Heart right ventricle (tissue), 16 donors: Measurements from ENCODE around the gene RCC1. TPM values are rescaled to one million over a fixed set of nuclear protein-coding genes. Genes with fewer than 3 reads are reported as not detected.
"Not testable (repeated sequence)": the region's sequence is repeated elsewhere in the genome, so short reads cannot be mapped to it uniquely, and the experiment has no call there.

Experiments
- ATAC-seq, 8 donors: fragments of 200-7000 bp; cut with Tn5 transposase; one replicate each; pipeline ENCODE4 v1.9.1; 2020; ENCODE audit warnings: mild to moderate bottlenecking in 8 of 8, moderate library complexity in 8 of 8, moderate number of reproducible peaks in 1 of 8
- DNase-seq, 2 donors: peaks; one replicate each; pipeline ENCODE4 v3.0.0-alpha.2; 2020
- H3K27ac ChIP-seq, 10 donors: fragments of 200-600 bp; sonication (generic) in 2 of 10; one replicate each; pipeline versions ENCODE4 v1.5.0 to v1.8.0; 2020 to 2022; ENCODE audit warnings: mild to moderate bottlenecking in 3 of 10
- H3K27me3 ChIP-seq, 7 donors: fragments of 200-600 bp; one replicate each; pipeline ENCODE4 v1.8.0; 2021 to 2022; ENCODE audit warnings: mild to moderate bottlenecking in 2 of 7
- H3K36me3 ChIP-seq, 9 donors: fragments of 200-600 bp; sonication (generic) in 1 of 9; one replicate each; pipeline versions ENCODE4 v1.5.0 to v1.8.0; 2020 to 2022; ENCODE audit warnings: mild to moderate bottlenecking in 2 of 9
- H3K4me1 ChIP-seq, 9 donors: fragments of 200-600 bp; sonication (generic) in 1 of 9; one replicate each; pipeline versions ENCODE4 v1.5.0 to v1.8.0; 2020 to 2022; ENCODE audit warnings: mild to moderate bottlenecking in 4 of 9
- H3K4me3 ChIP-seq, 10 donors: fragments of 200-600 bp; sonication (generic) in 2 of 10; one replicate each; pipeline versions ENCODE4 v1.5.0 to v1.8.0; 2020 to 2022; ENCODE audit warnings: mild to moderate bottlenecking in 7 of 10, moderate library complexity in 2 of 10
- H3K9me3 ChIP-seq, 11 donors: fragments of 200-600 bp in 10 of 11; sonication (generic) in 2 of 11; one replicate each; pipeline versions ENCODE4 v1.5.0 to v1.8.0; 2013 to 2022; ENCODE audit warnings: mild to moderate bottlenecking in 2 of 11, control low read depth in 1 of 11, moderate library complexity in 1 of 11
- CTCF ChIP-seq, 9 donors: fragments of 200-600 bp; sonication (generic) in 2 of 9; IDR thresholded peaks; one replicate each; pipeline versions ENCODE4 v1.5.0 to v1.8.0; 2021 to 2022; ENCODE audit warnings: antibody characterized with exemption in 9 of 9, mild to moderate bottlenecking in 5 of 9, moderate library complexity in 1 of 9
- WGBS, 2 donors: extraction: QIAGEN DNeasy Blood & Tissue Kit; methylation state at CpG; one replicate each; pipeline ENCODE4 v1.1.7; 2013; ENCODE audit warnings: inconsistent platforms in 1 of 2; 5-methylcytosine and 5-hydroxymethylcytosine counted together
- intact Hi-C, 10 donors: fragments of 100-400 bp; cut with DNase I; formaldehyde crosslinking; loops; one replicate each; pipeline versions ENCODE4 v1.11.1 to v1.14.2; 2022
- polyA plus RNA-seq, 2 donors: library from polyadenylated mRNA; stranded (reverse); fragments of 200-250 nt; gene quantifications; one replicate each; pipeline ENCODE4 v1.2.3, GENCODE V29; 2013
- total RNA-seq, 10 donors: library from RNA; stranded (reverse); fragmentation: NEBNext Ultra II Directional in 3 of 10; extraction: Animal tissue kit (Norgen Biotek cat#: 25700) in 3 of 10; gene quantifications; one replicate each; pipeline versions ENCODE4 v1.2.1 to v1.2.4, GENCODE V29; 2021 to 2023
- donor health status: Arrhythmogenic right ventricular cardiomyopathy.
- donor health status: ischemic (EF 13 %, LVEDD 7.1; RV severe dilation, severe dysfunction).
- donor health status: healthy with polysubstance abuse.
- donor health status: DM: no; HTN: yes; CAD: no.
- donor health status: DM: no; HTN: no; CAD: no.
- donor health status: ischemic (EF 25% LVEDD 6.9; RV normal size, moderate dysfunction).
- donor health status: ischemic (EF 25% LVEDD 5.7; RV mildly dilated, moderate dysfunction).
- donor health status: healthy.
- donor health status: DM: yes; HTN: yes; CAD: no.
- donor health status: Ischemic cardiomyopathy.
- donor health status: ischemic (EF 35%, LVEDD 5.7; RV mildly dilated, moderate dysfunction).
- donor health status: nonischemic (EF 11% LVEDD 7.7; RV severe dilation, severe dysfunction).
- donor health status: DM: yes; HTN: yes; CAD: no.
- donor health status: PGD.
- donor health status: ischemic (EF 29% LVEDD 5.4; RV normal size, mild dysfunction).
- donor health status: nonischemic (EF 23%, LVEDD 6.1; RV moderate dilation, normal function).

RCC1 gene
- total and polyA plus RNA-seq, 12 donors = 2.3 to 17.8 (median 4.1) TPM

GRCh38 chr1:28566931-28567330, 61.1 kb downstream of the RCC1 start:
- WGBS, 2 donors = 85 to 90% methylated on average over 2 of the region's 2 CpGs
- ATAC-seq = no peak
- Histone ChIP-seq H3K9me3 (no peaks in the 10 kb centered on the region), H3K4me1 (no peaks in the 10 kb centered on the region), H3K4me3 (no peak overlapping the region), H3K36me3 (peaks cover 3 to 100% (median 76%) of the 10 kb centered on the region in 9 donors), H3K27me3 (no peaks in the 10 kb centered on the region), H3K27ac (no peak overlapping the region)
- TF ChIP-seq CTCF (IDR thresholded peaks at IDR 0.05) = no peak
- no peak for DNase-seq
- intact Hi-C loops = no loop called here

GRCh38 chr1:28571911-28572310, 66.1 kb downstream of the RCC1 start:
- intact Hi-C loops = loop anchor here in 2 of 10 donors (10.0 kb wide), 2 partner anchors 327 to 337 kb away; partner anchors contain the start of genes ATP5IF1 (in 1 of the 2) and DNAJC8 (in 1 of the 2)
- peaks cover 0 to 98% (median 51%) of the 10 kb centered on the region in 9 donors for H3K36me3 ChIP-seq
- 88 to 91% methylated on average over 4 of the region's 4 CpGs for WGBS, 2 donors

GRCh38 chr1:28572891-28573290, 67.0 kb downstream of the RCC1 start:
- intact Hi-C loops = loop anchor here in 2 of 10 donors (10.0 kb wide), 2 partner anchors 328 to 338 kb away; partner anchors contain the start of genes ATP5IF1 (in 1 of the 2) and DNAJC8 (in 1 of the 2)

More at GRCh38 chr1:28571911-28572310, 66.1 kb downstream of the RCC1 start:
- TF ChIP-seq CTCF (IDR thresholded peaks at IDR 0.05) = no peak
- Histone ChIP-seq H3K4me3 (no peak overlapping the region), H3K9me3 (no peaks in the 10 kb centered on the region), H3K27me3 (no peaks in the 10 kb centered on the region), H3K4me1 (peaks cover 0 to 1% (median 0%) of the 10 kb centered on the region in 9 donors), H3K27ac (no peak overlapping the region)
- no peak for ATAC-seq
- no peak for DNase-seq

GRCh38 chr1:28573564-28573963, 67.7 kb downstream of the RCC1 start:
- H3K27ac ChIP-seq = no peak overlapping the region
- H3K36me3 ChIP-seq = peaks cover 0 to 98% (median 51%) of the 10 kb centered on the region in 9 donors
- no peak for ATAC-seq
- no peak for TF ChIP-seq CTCF (IDR thresholded peaks at IDR 0.05)
- H3K27me3 ChIP-seq = no peaks in the 10 kb centered on the region
- intact Hi-C loops = loop anchor here in 2 of 10 donors (10.0 kb wide), 2 partner anchors 329 to 339 kb away; partner anchors contain the start of genes ATP5IF1 (in 1 of the 2) and DNAJC8 (in 1 of the 2)
- 97 to 99% methylated on average over 11 of the region's 11 CpGs for WGBS, 2 donors
- peaks cover 0 to 11% (median 0%) of the 10 kb centered on the region in 9 donors for H3K4me1 ChIP-seq
- no peak overlapping the region for H3K4me3 ChIP-seq
- no peaks in the 10 kb centered on the region for H3K9me3 ChIP-seq
- no peak for DNase-seq

More at GRCh38 chr1:28572891-28573290, 67.0 kb downstream of the RCC1 start:
- not testable (repeated sequence) for H3K9me3 ChIP-seq, H3K27me3 ChIP-seq, H3K4me3 ChIP-seq, H3K27ac ChIP-seq, H3K4me1 ChIP-seq, ATAC-seq, DNase-seq
- 92 to 95% methylated on average over 12 of the region's 12 CpGs for WGBS, 2 donors
- peaks cover 0 to 98% (median 50%) of the 10 kb centered on the region in 9 donors for H3K36me3 ChIP-seq
